DOHH2 (cell line): ENCODE measurements around the gene ANKS1B.

ENCODE experiments used
- H3F3A ChIP-seq: fragments of 200-600 bp; sonication (generic), shearing (Covaris generic); 2 replicates; pipeline ENCODE4 v1.6.0; 2016; ENCODE audit warnings: antibody characterized with exemption, mild to moderate bottlenecking; ENCODE audit not compliant: control insufficient read depth, insufficient read depth
- H3K27ac ChIP-seq: fragments of 200-600 bp; sonication (generic); 2 replicates; pipeline ENCODE4 v1.5.1; 2014; ENCODE audit warnings: low read depth, mild to moderate bottlenecking, low read length, moderate library complexity
- H3K27me3 ChIP-seq: fragments of 200-600 bp; sonication (generic); 2 replicates; pipeline ENCODE4 v1.6.1; 2014; ENCODE audit warnings: mild to moderate bottlenecking, low read length, mixed read lengths; ENCODE audit not compliant: control insufficient read depth
- H3K36me3 ChIP-seq: fragments of 200-600 bp; sonication (generic); 2 replicates; pipeline ENCODE4 v1.6.1; 2014; ENCODE audit warnings: mild to moderate bottlenecking, low read length, moderate library complexity, mixed read lengths; ENCODE audit not compliant: control insufficient read depth
- H3K4me1 ChIP-seq: fragments of 200-600 bp; sonication (generic); 2 replicates; pipeline ENCODE4 v1.6.1; 2014; ENCODE audit warnings: mild to moderate bottlenecking, low read length, mixed read lengths; ENCODE audit not compliant: control insufficient read depth
- H3K4me2 ChIP-seq: fragments of 200-600 bp; sonication (generic); 2 replicates; pipeline ENCODE4 v1.6.0; 2014; ENCODE audit warnings: mild to moderate bottlenecking, low read length, moderate library complexity
- H3K4me3 ChIP-seq: fragments of 200-600 bp; sonication (generic); 2 replicates; pipeline ENCODE4 v1.5.1; 2014; ENCODE audit warnings: mild to moderate bottlenecking, low read length, mixed read lengths
- H3K79me2 ChIP-seq: fragments of 200-600 bp; sonication (generic); 2 replicates; pipeline ENCODE4 v1.6.1; 2014; ENCODE audit warnings: mild to moderate bottlenecking, low read length, mixed read lengths; ENCODE audit not compliant: control insufficient read depth
- H3K9me2 ChIP-seq: fragments of 200-600 bp; sonication (generic); replicated peaks from 2 replicates; pipeline ENCODE4 v1.6.1; 2014; ENCODE audit warnings: mild to moderate bottlenecking, low read length, mixed read lengths; ENCODE audit not compliant: control insufficient read depth
- H3K9me3 ChIP-seq: fragments of 200-600 bp; sonication (generic); 2 replicates; pipeline ENCODE4 v1.6.1; 2014; ENCODE audit warnings: antibody characterized with exemption, low read length, mixed read lengths; ENCODE audit not compliant: control insufficient read depth, insufficient read depth
- H4K20me1 ChIP-seq: fragments of 200-600 bp; sonication (generic); 2 replicates; pipeline ENCODE4 v1.6.0; 2014; ENCODE audit warnings: low read depth, mild to moderate bottlenecking, antibody characterized with exemption, low read length, moderate library complexity; ENCODE audit not compliant: control insufficient read depth, insufficient read depth
- EZH2phosphoT487 ChIP-seq: fragments of 200-600 bp; sonication (generic); IDR thresholded peaks from 2 replicates; pipeline ENCODE4 v1.6.1; 2017; ENCODE audit warnings: borderline replicate concordance, mild to moderate bottlenecking, antibody characterized with exemption, low read length, moderate library complexity, mixed read lengths
- TF ChIP-seq, protein P1 (sequence below): fragments of 200-600 bp; sonication (generic); IDR thresholded peaks from one replicate; pipeline ENCODE4 v1.5.1; 2014; ENCODE audit warnings: antibody characterized with exemption, mild to moderate bottlenecking, low read depth, low read length; ENCODE audit not compliant: poor library complexity, severe bottlenecking

ANKS1B gene

DNA sequence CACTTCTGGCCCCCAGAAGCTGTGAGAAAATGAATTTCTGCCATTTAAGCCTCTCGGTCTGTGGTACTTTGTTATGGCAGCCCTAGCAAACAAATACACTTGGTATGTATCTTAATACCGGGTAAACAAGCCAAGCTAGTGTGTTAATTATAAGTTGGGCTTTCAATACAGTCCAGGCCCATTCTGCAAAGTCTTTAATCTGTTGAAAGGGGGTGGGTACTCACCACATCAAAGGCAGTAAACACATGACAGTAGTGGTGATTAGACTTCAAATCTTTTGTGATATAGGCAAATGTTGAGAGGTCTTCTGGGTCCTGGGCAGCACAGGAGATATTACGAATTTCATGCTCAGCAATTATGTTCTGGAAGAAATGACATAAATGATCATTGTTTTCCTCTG lies 1211.9 kb downstream of the ANKS1B start:
- Histone ChIP-seq H3F3A (no peaks in the 10 kb centered on the region), H3K9me3 (no peaks in the 10 kb centered on the region), H3K4me2 (no peak overlapping the region), H4K20me1 (no peaks in the 10 kb centered on the region), H3K27ac (no peak overlapping the region), H3K36me3 (no peaks in the 10 kb centered on the region), H3K79me2 (no peaks in the 10 kb centered on the region), H3K27me3 (no peaks in the 10 kb centered on the region; the same call in 1 of the 2 replicates), H3K4me1 (no peaks in the 10 kb centered on the region), H3K9me2 (no peaks in the 10 kb centered on the region), H3K4me3 (no peak overlapping the region)
- TF ChIP-seq, protein P1, sequence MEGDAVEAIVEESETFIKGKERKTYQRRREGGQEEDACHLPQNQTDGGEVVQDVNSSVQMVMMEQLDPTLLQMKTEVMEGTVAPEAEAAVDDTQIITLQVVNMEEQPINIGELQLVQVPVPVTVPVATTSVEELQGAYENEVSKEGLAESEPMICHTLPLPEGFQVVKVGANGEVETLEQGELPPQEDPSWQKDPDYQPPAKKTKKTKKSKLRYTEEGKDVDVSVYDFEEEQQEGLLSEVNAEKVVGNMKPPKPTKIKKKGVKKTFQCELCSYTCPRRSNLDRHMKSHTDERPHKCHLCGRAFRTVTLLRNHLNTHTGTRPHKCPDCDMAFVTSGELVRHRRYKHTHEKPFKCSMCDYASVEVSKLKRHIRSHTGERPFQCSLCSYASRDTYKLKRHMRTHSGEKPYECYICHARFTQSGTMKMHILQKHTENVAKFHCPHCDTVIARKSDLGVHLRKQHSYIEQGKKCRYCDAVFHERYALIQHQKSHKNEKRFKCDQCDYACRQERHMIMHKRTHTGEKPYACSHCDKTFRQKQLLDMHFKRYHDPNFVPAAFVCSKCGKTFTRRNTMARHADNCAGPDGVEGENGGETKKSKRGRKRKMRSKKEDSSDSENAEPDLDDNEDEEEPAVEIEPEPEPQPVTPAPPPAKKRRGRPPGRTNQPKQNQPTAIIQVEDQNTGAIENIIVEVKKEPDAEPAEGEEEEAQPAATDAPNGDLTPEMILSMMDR, result no peak
- TF ChIP-seq EZH2phosphoT487, result no peak

DNA sequence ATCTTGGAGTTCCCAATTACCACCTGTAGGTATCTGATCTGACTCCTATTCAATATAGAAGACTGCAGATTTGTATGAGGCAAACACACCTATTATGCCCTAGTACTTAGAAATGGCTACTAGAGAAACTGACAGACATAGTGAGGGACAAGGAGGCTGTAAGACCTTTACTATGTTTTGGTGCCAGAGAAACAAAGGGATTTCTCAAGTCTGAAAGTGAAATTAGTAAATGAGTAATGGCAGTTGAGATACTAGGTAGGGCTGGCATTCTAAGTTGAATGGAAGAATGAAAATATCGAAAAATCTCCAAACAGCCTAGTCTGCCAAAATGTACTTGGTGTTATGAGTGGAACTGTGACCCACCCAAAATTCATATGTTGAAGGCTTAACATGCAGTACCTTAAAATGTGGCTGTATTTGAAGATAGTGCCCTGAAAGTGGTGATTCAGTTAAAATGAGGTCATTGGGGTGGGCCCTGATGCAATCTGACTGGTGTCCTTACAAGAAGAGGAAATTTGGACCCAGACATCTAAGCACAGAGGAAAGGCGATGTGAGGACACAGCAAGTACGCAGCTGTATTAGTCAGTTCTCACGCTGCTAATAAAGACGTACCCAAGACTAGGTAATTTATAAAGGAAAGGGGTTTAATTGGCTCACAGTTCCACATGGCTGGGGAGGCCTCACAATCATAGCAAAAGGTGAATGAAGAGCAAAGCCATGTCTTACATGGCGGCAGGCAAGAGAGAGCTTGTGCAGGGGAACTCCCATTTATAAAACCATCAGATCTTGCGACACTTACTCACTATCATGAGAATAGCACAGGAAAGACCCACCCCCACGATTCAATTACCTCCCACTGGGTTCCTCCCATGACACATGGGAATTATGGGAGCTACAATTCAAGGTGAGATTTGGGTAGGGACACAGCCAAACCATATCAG lies 1212.7 kb downstream of the ANKS1B start:
- Histone ChIP-seq H3K9me3 (no peaks in the 10 kb centered on the region), H3K36me3 (no peaks in the 10 kb centered on the region), H3F3A (no peaks in the 10 kb centered on the region), H3K9me2 (no peaks in the 10 kb centered on the region), H3K27me3 (no peaks in the 10 kb centered on the region; the same call in 1 of the 2 replicates), H3K4me3 (no peak overlapping the region), H4K20me1 (no peaks in the 10 kb centered on the region), H3K27ac (no peak overlapping the region), H3K4me1 (no peaks in the 10 kb centered on the region), H3K4me2 (no peak overlapping the region), H3K79me2 (no peaks in the 10 kb centered on the region)
- TF ChIP-seq EZH2phosphoT487, result no peak
- TF ChIP-seq, protein P1, result no peak

DNA sequence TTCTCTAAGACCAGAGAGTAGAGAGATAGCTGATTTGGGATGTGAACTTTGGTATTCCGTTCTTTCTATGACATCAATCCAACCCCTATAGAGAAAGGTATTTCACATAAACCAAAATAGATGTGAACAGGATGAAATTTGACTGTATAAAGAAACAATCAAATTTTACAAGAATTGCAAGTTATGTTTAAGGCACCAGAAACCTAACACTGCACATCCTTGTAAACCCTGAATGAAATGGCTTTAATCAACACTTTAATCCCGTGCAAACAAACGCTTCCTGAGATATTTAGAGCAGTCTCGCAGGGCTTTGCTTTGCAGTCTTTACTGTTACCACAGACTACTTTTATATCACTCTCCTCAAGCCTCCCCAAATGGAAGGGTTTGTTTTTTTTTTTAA lies 1214.5 kb downstream of the ANKS1B start:
- Histone ChIP-seq H3K4me2 (no peak overlapping the region), H3K9me3 (no peaks in the 10 kb centered on the region), H4K20me1 (no peaks in the 10 kb centered on the region), H3K36me3 (no peaks in the 10 kb centered on the region), H3K4me3 (no peak overlapping the region), H3K4me1 (no peaks in the 10 kb centered on the region), H3K79me2 (no peaks in the 10 kb centered on the region), H3K27me3 (no peaks in the 10 kb centered on the region), H3F3A (no peaks in the 10 kb centered on the region), H3K27ac (no peak overlapping the region), H3K9me2 (no peaks in the 10 kb centered on the region)
- TF ChIP-seq, protein P1, result no peak
- TF ChIP-seq EZH2phosphoT487, result no peak
